ENCODE data around the gene PRKG2. TPM values are rescaled to one million over a fixed set of nuclear protein-coding genes. Genes with fewer than 3 reads are reported as not detected.
"Not testable (repeated sequence)": the region's sequence is repeated elsewhere in the genome, so short reads cannot be mapped to it uniquely, and the experiment has no call there.

The PRKG2 gene
- total and polyA plus RNA-seq, 5 donors = 4.5 to 20.4 (median 8.6) TPM

DNA sequence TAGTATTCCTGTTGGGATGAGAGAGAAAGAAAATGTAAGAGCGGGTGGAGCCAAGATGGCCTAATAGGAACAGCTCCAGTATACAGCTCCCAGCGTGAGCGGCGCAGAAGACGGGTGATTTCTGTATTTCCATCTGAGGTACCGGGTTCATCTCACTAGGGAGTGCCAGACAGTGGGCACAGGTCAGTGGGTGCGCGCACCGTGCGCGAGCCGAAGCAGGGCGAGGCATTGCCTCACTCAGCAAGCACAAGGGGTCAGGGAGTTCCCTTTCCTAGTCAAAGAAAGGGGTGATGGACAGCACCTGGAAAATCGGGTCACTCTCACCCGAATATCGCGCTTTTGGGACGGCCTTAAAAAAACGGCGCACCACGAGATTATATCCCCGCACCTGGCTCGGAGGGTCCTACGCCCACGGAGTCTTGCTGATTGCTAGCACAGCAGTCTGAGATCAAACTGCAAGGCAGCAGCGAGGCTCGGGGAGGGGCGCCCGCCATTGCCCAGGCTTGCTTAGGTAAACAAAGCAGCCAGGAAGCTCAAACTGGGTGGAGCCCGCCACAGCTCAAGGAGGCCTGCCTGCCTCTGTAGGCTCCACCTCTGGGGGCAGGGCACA, 61.2 kb downstream of the PRKG2 start:
- H3K4me1 ChIP-seq (ENCODE audit: control insufficient read depth, insufficient read depth, low read length); H3K9me3 ChIP-seq (ENCODE audit: control insufficient read depth, low read length); H3K27me3 ChIP-seq (ENCODE audit: control insufficient read depth, insufficient read depth); ATAC-seq; H3K27ac ChIP-seq (ENCODE audit: low read length); H3K4me3 ChIP-seq (ENCODE audit: low read length); intact Hi-C loops (cut with DNase I): not testable (repeated sequence)
- WGBS = 51% methylated on average over 29 of the region's 30 CpGs
- DNase-seq = peak in 2 of 3 donors; percentile 20 to 22

- Histone ChIP-seq H3K27me3 (ENCODE audit: control insufficient read depth, insufficient read depth) (no peaks in the 10 kb centered on the region), H3K27ac (ENCODE audit: low read length) (no peak overlapping the region), H3K4me3 (ENCODE audit: low read length) (no peak overlapping the region), H3K4me1 (ENCODE audit: control insufficient read depth, insufficient read depth, low read length) (no peaks in the 10 kb centered on the region), H3K9me3 (ENCODE audit: control insufficient read depth, low read length) (no peaks in the 10 kb centered on the region)
- intact Hi-C loops (cut with DNase I) = no loop called here
- DNase-seq = no peak
- ATAC-seq = no peak
- WGBS = 74% methylated on average over 1 of the region's 1 CpG
These were observed 61.9 kb downstream of the PRKG2 start for GRCh38 chr4:81152839-81153713.

DNA sequence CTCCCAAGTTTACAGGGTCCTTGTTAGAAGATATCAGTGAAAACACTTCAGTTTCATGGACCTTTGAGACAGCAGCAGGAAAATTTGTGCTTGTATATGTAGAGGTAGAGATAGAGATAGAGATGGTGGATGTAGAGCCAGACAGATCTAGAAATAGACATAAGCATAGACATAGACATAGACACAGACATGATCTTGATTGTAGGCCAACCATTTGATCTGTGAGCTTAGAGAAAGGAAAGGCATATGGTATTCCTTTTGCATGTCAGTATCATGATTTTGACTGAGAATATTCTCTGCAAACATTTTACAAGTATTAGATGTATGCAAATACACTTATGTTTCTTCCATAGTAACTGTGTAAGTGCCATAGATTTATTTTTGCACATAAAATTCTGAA, 65.0 kb downstream of the PRKG2 start:
- Histone ChIP-seq H3K9me3 (ENCODE audit: control insufficient read depth, low read length) (no peaks in the 10 kb centered on the region), H3K4me1 (ENCODE audit: control insufficient read depth, insufficient read depth, low read length) (no peaks in the 10 kb centered on the region), H3K27ac (ENCODE audit: low read length) (no peak overlapping the region), H3K4me3 (ENCODE audit: low read length) (no peak overlapping the region), H3K27me3 (ENCODE audit: control insufficient read depth, insufficient read depth) (no peaks in the 10 kb centered on the region)
- DNase-seq = no peak
- intact Hi-C loops (cut with DNase I) = no loop called here
- no peak for ATAC-seq

GRCh38 chr4:81148576-81148975, 66.4 kb downstream of the PRKG2 start:
- ATAC-seq (no peak), DNase-seq (no peak)
- Histone ChIP-seq H3K27me3 (ENCODE audit: control insufficient read depth, insufficient read depth) (no peaks in the 10 kb centered on the region), H3K9me3 (ENCODE audit: control insufficient read depth, low read length) (no peaks in the 10 kb centered on the region), H3K4me1 (ENCODE audit: control insufficient read depth, insufficient read depth, low read length) (no peaks in the 10 kb centered on the region), H3K27ac (ENCODE audit: low read length) (no peak overlapping the region), H3K4me3 (ENCODE audit: low read length) (no peak overlapping the region)
- intact Hi-C loops (cut with DNase I) = no loop called here
- WGBS = 89% methylated on average over 6 of the region's 6 CpGs

DNA sequence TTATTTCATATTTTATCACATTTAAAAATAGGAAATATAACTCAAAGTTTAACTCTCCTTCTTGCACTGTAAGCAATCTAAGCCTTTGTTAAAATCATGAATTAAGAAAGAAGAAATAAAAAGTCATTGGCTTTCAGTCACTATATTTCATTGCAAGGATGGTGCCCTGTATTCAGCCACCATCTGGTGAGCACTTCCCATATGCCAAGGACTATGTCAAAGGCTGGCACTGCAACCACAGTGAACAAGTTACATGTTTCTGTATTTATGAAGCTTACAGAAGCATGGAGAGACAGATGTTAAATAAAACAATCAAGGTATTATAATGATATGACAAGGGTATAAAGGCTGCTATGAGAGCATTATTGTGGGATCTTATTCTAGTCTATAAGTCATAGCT, 68.6 kb downstream of the PRKG2 start:
- Histone ChIP-seq H3K9me3 (ENCODE audit: control insufficient read depth, low read length) (no peaks in the 10 kb centered on the region), H3K4me1 (ENCODE audit: control insufficient read depth, insufficient read depth, low read length) (no peaks in the 10 kb centered on the region), H3K27me3 (ENCODE audit: control insufficient read depth, insufficient read depth) (no peaks in the 10 kb centered on the region), H3K4me3 (ENCODE audit: low read length) (no peak overlapping the region), H3K27ac (ENCODE audit: low read length) (no peak overlapping the region)
- no peak for DNase-seq
- intact Hi-C loops (cut with DNase I) = no loop called here
- ATAC-seq = no peak

GRCh38 chr4:81143183-81143582, 71.8 kb downstream of the PRKG2 start:
- H3K4me3 ChIP-seq (ENCODE audit: low read length) = no peak overlapping the region
- 62% methylated on average over 2 of the region's 2 CpGs for WGBS
- no peak for ATAC-seq
- DNase-seq = no peak
- H3K9me3 ChIP-seq (ENCODE audit: control insufficient read depth, low read length) = no peaks in the 10 kb centered on the region
- no peaks in the 10 kb centered on the region for H3K4me1 ChIP-seq (ENCODE audit: control insufficient read depth, insufficient read depth, low read length)
- H3K27ac ChIP-seq (ENCODE audit: low read length) = no peak overlapping the region
- intact Hi-C loops (cut with DNase I) = no loop called here
- no peaks in the 10 kb centered on the region for H3K27me3 ChIP-seq (ENCODE audit: control insufficient read depth, insufficient read depth)

- intact Hi-C loops (cut with DNase I) = no loop called here
- H3K27ac ChIP-seq (ENCODE audit: low read length) = no peak overlapping the region
- no peak overlapping the region for H3K4me3 ChIP-seq (ENCODE audit: low read length)
- no peaks in the 10 kb centered on the region for H3K9me3 ChIP-seq (ENCODE audit: control insufficient read depth, low read length)
- H3K27me3 ChIP-seq (ENCODE audit: control insufficient read depth, insufficient read depth) = no peaks in the 10 kb centered on the region
- no peaks in the 10 kb centered on the region for H3K4me1 ChIP-seq (ENCODE audit: control insufficient read depth, insufficient read depth, low read length)
- ATAC-seq (no peak), DNase-seq (no peak)
- 65% methylated on average over 7 of the region's 7 CpGs for WGBS
These were observed 72.3 kb downstream of the PRKG2 start for GRCh38 chr4:81142744-81143143.

GRCh38 chr4:81137894-81138293, 77.1 kb downstream of the PRKG2 start:
- WGBS = 93% methylated on average over 4 of the region's 4 CpGs
- intact Hi-C loops (cut with DNase I) = no loop called here
- ATAC-seq = no peak
- no peaks in the 10 kb centered on the region for H3K4me1 ChIP-seq (ENCODE audit: control insufficient read depth, insufficient read depth, low read length)
- H3K4me3 ChIP-seq (ENCODE audit: low read length) = no peak overlapping the region
- no peak overlapping the region for H3K27ac ChIP-seq (ENCODE audit: low read length)
- no peaks in the 10 kb centered on the region for H3K9me3 ChIP-seq (ENCODE audit: control insufficient read depth, low read length)
- DNase-seq = no peak
- no peaks in the 10 kb centered on the region for H3K27me3 ChIP-seq (ENCODE audit: control insufficient read depth, insufficient read depth)

DNA sequence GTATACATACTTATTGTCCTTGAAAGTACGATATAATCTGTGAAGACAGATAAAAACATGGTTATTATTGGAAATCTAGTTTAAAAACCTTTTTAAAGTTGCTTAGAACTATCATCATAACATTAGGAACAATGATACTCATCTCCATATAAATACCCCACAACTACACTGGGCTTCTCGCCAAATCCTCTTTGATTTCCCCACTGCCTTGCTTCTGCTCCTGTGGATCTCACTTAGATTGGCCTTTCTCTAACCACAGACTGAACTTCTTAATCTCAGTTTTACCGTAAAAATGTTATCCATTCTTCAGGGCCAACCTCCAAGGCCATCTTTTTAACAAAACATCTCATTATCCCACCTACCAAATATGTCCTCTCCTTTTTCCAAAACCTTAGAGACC, 77.6 kb downstream of the PRKG2 start:
- intact Hi-C loops (cut with DNase I) = no loop called here
- Histone ChIP-seq H3K4me1 (ENCODE audit: control insufficient read depth, insufficient read depth, low read length) (no peaks in the 10 kb centered on the region), H3K4me3 (ENCODE audit: low read length) (no peak overlapping the region), H3K9me3 (ENCODE audit: control insufficient read depth, low read length) (no peaks in the 10 kb centered on the region), H3K27ac (ENCODE audit: low read length) (no peak overlapping the region), H3K27me3 (ENCODE audit: control insufficient read depth, insufficient read depth) (no peaks in the 10 kb centered on the region)
- DNase-seq = no peak
- WGBS = 75% methylated on average over 3 of the region's 3 CpGs
- ATAC-seq = no peak

- Histone ChIP-seq H3K27ac (ENCODE audit: low read length) (no peak overlapping the region), H3K4me1 (ENCODE audit: control insufficient read depth, insufficient read depth, low read length) (no peaks in the 10 kb centered on the region), H3K27me3 (ENCODE audit: control insufficient read depth, insufficient read depth) (no peaks in the 10 kb centered on the region), H3K4me3 (ENCODE audit: low read length) (no peak overlapping the region), H3K9me3 (ENCODE audit: control insufficient read depth, low read length) (no peaks in the 10 kb centered on the region)
- ATAC-seq = peak; percentile 61 to 68
- WGBS = 61% methylated on average over 8 of the region's 8 CpGs
- intact Hi-C loops (cut with DNase I) = no loop called here
- peak in 1 of 3 donors; percentile 20 for DNase-seq
These were observed 78.7 kb downstream of the PRKG2 start for GRCh38 chr4:81136161-81136905.

- Histone ChIP-seq H3K27ac (ENCODE audit: low read length) (no peak overlapping the region), H3K4me3 (ENCODE audit: low read length) (no peak overlapping the region), H3K9me3 (ENCODE audit: control insufficient read depth, low read length) (no peaks in the 10 kb centered on the region), H3K4me1 (ENCODE audit: control insufficient read depth, insufficient read depth, low read length) (no peaks in the 10 kb centered on the region), H3K27me3 (ENCODE audit: control insufficient read depth, insufficient read depth) (no peaks in the 10 kb centered on the region)
- DNase-seq (no peak), ATAC-seq (no peak)
- 34% methylated on average over 2 of the region's 2 CpGs for WGBS
- intact Hi-C loops (cut with DNase I) = no loop called here
These were observed 79.5 kb downstream of the PRKG2 start for GRCh38 chr4:81135501-81135900.
